Uterus (tissue), 2 donors: ENCODE measurements around the gene SLC16A3.

Source experiments
- POLR2A ChIP-seq, 2 donors: fragments of 450-650 bp; IDR thresholded peaks; one replicate each; pipeline ENCODE4 v1.6.1; 2016; ENCODE audit warnings: antibody characterized with exemption in 2 of 2, mild to moderate bottlenecking in 1 of 2, moderate library complexity in 1 of 2
- TF ChIP-seq, protein P1 (sequence below), 4 experiments: fragments of 200-600 bp in 2 of 4; fragments of 450-650 bp in 2 of 4; sonication (generic) in 2 of 4; IDR thresholded peaks; one replicate each; pipeline ENCODE4 v1.5.1; 2016 to 2019; ENCODE audit warnings: antibody characterized with exemption in 4 of 4, mild to moderate bottlenecking in 2 of 4, moderate library complexity in 1 of 4

DNA sequence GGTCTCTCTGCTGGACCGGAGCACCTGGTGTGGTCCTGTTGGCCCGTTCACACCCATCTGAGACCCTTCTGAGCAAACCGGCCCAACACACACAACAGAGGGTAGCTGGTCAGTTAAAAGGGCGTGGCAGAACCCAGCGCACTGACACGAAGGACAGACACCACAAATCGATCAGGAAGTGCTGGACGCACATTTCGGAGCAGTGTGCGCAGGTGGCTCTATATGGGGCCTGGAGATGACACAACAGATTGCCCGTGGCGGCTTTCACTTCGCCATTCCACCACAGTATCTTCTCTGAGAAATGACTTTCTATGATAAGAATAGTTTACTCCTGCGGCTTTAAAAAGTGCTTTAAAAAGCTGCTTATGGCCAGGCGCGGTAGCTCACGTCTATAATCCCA lies 28.7 kb upstream of the SLC16A3 start:
- TF ChIP-seq, protein P1, sequence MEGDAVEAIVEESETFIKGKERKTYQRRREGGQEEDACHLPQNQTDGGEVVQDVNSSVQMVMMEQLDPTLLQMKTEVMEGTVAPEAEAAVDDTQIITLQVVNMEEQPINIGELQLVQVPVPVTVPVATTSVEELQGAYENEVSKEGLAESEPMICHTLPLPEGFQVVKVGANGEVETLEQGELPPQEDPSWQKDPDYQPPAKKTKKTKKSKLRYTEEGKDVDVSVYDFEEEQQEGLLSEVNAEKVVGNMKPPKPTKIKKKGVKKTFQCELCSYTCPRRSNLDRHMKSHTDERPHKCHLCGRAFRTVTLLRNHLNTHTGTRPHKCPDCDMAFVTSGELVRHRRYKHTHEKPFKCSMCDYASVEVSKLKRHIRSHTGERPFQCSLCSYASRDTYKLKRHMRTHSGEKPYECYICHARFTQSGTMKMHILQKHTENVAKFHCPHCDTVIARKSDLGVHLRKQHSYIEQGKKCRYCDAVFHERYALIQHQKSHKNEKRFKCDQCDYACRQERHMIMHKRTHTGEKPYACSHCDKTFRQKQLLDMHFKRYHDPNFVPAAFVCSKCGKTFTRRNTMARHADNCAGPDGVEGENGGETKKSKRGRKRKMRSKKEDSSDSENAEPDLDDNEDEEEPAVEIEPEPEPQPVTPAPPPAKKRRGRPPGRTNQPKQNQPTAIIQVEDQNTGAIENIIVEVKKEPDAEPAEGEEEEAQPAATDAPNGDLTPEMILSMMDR (IDR thresholded peaks at IDR 0.05) = no peak
- TF ChIP-seq POLR2A (IDR thresholded peaks at IDR 0.05) = no peak
